Esophagus (tissue), 2 donors: ENCODE results near the gene FBXL19. TPM values are rescaled to one million over a fixed set of nuclear protein-coding genes. Genes with fewer than 3 reads are reported as not detected.
A peak's percentile ranks its signal among the peaks of the same experiment; 100 is the strongest.

ENCODE experiments used
- H3K27ac ChIP-seq, 2 donors: one replicate each; pipeline ENCODE4 v1.5.1; 2013; ENCODE audit warnings: low read depth in 2 of 2, mild to moderate bottlenecking in 2 of 2, inconsistent platforms in 1 of 2, low read length in 1 of 2, moderate library complexity in 1 of 2
- H3K27me3 ChIP-seq, 2 donors: one replicate each; pipeline ENCODE4 v1.6.1; 2013; ENCODE audit warnings: low read length in 2 of 2, control low read depth in 1 of 2, mild to moderate bottlenecking in 1 of 2; ENCODE audit not compliant: insufficient read depth in 2 of 2, control insufficient read depth in 1 of 2
- H3K36me3 ChIP-seq, 2 donors: one replicate each; pipeline ENCODE4 v1.6.1; 2013; ENCODE audit warnings: low read length in 1 of 2; ENCODE audit not compliant: control insufficient read depth in 2 of 2, insufficient read depth in 2 of 2
- H3K4me1 ChIP-seq, 2 donors: one replicate each; pipeline ENCODE4 v1.6.1; 2013; ENCODE audit warnings: low read length in 1 of 2; ENCODE audit not compliant: control insufficient read depth in 2 of 2, insufficient read depth in 2 of 2
- H3K4me3 ChIP-seq, 2 donors: one replicate each; pipeline ENCODE4 v1.5.1; 2013; ENCODE audit warnings: low read length in 2 of 2, mild to moderate bottlenecking in 2 of 2, low read depth in 1 of 2, moderate library complexity in 1 of 2
- H3K9me3 ChIP-seq, 2 donors: one replicate each; pipeline ENCODE4 v1.6.1; 2013; ENCODE audit warnings: mild to moderate bottlenecking in 2 of 2, low read depth in 1 of 2, low read length in 1 of 2, moderate library complexity in 1 of 2; ENCODE audit not compliant: control insufficient read depth in 2 of 2, insufficient read depth in 1 of 2
- WGBS, 2 donors: extraction: QIAGEN DNeasy Blood & Tissue Kit; methylation state at CpG; one replicate each; pipeline ENCODE4 v1.1.7; 2013; 5-methylcytosine and 5-hydroxymethylcytosine counted together
- polyA plus RNA-seq, 2 donors: library from polyadenylated mRNA; stranded (reverse); fragments of 200-250 nt; gene quantifications; one replicate each; pipeline ENCODE4 v1.2.3, GENCODE V29; 2013
- donor health status: healthy with polysubstance abuse.
- donor health status: Bipolar disorder and iron deficiency.

FBXL19 gene
- polyA plus RNA-seq, 2 donors = 10.7 to 35.6 TPM

DNA sequence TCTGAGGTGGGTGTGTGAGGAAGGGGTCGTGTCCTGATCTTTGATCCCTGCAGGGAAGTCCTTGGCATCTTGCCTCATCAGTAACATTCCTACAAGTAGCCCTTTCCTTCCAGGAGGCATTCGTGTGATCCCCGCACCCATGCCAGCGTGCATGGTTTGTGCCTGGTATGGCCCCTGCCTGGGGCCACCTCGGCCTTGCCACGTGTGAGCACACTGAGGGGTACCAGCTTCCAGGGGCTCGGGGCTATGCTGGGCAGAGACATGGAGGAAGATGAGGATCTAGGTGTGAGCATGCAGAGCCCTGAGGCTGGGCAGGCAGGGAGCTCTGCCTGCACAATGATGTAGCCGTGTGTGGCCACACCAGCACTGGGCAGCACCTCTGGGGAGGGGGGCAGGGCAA is 67.7 kb downstream of the FBXL19 start:
- Histone ChIP-seq H3K36me3 (peaks cover 0 to 7% of the 10 kb centered on the region in 2 donors), H3K9me3 (no peaks in the 10 kb centered on the region), H3K4me1 (no peaks in the 10 kb centered on the region), H3K4me3 (no peak overlapping the region), H3K27me3 (no peaks in the 10 kb centered on the region), H3K27ac (no peak overlapping the region)
- WGBS, 2 donors = 73 to 77% methylated on average over 8 of the region's 8 CpGs

DNA sequence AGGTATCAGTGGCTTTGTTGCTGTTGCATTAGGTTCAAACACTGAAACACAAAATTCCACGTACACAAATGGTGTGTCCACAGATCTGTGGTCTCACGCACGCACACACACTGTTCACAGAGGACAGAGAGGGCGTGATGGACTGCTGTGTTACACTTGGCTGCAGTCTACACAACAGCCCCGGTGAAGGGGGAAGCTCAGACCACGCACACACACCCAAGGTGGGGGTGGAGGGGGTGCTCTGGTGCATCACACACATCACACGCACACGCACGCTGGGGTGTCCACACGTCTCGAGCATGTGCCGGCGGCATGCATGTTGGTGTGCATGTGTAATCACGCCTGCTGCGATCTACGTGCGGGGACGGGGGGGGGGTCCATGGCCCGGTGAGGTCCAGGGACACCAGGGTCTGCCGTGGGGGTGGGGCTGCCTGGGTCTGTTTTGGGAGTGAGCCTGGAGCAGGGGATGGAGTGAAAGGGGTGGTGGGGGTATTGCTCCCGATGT is 69.0 kb downstream of the FBXL19 start:
- H3K4me1 ChIP-seq = peaks cover 0 to 4% of the 10 kb centered on the region in 2 donors
- H3K9me3 ChIP-seq = no peaks in the 10 kb centered on the region
- 85 to 86% methylated on average over 21 of the region's 21 CpGs for WGBS, 2 donors
- H3K36me3 ChIP-seq = peaks cover 0 to 7% of the 10 kb centered on the region in 2 donors
- no peak overlapping the region for H3K27ac ChIP-seq
- H3K4me3 ChIP-seq = no peak overlapping the region
- no peaks in the 10 kb centered on the region for H3K27me3 ChIP-seq

DNA sequence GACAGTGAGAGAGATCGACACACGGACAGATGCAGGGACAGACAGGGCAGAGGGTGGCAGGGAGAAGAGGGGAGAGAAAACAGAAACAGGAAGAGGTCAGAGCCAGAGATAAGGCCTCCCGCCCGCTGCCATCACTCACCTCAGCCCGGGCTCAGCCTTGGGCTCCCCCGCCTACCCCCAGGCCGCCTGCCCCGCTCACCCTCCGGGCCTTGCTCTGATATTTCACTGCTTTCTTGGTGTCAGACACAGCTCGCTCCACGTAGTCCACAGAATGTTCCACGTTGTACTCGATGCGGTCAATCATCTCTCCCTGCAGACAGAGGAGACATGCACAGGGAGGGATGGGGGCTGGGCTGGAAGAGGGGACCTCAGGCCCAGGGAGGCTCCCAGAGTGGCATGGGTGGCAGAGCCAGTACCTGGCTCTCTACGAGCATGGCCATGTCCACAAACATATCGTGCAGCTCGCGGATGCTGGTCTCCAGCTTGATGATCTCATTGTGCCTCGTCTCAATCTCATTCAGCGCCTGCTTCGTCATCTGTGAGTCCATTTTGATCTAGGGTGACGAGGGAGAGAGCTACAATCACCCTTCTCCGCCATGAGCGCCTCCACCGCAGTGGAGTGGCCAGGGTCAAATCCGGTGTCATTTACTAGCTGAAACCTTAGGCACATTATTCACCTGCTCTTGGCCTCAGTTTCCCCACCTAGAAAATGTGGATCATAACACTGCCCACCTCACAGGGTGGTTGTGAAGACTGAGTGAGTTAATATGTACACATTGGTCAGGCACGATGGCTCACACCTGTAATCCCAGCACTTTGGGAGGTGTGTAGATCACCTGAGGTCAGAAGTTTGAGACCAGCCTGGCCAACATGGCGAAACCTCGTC is 69.8 kb downstream of the FBXL19 start:
- WGBS, 2 donors = 80 to 84% methylated on average over 28 to 29 of the region's 29 CpGs

DNA sequence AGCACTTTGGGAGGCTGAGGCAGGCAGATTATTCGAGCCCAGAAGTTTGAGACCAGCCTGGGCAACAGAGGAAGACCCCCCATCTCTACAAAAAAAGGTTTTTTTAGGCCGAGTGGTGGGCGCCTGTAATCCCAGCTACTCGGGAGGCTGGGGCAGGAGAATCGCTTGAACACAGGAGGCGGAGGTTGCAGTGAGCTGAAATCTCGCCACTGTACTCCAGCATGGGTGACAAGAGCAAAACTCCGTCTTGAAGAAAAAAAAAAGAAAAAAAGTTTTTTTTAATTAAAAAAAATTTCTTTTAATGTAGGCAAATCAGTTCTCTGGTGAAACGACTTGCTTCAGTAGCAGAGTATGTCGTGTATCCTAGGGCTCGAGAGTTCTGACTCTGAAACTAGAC is 72.6 kb downstream of the FBXL19 start:
- peaks cover 2 to 11% of the 10 kb centered on the region in 2 donors for H3K4me1 ChIP-seq
- peak overlapping the region; percentile 47 to 75 for H3K27ac ChIP-seq
- no peak overlapping the region for H3K4me3 ChIP-seq
- WGBS, 2 donors = 80 to 84% methylated on average over 11 of the region's 11 CpGs
- no peaks in the 10 kb centered on the region for H3K9me3 ChIP-seq
- no peaks in the 10 kb centered on the region for H3K36me3 ChIP-seq
- no peaks in the 10 kb centered on the region for H3K27me3 ChIP-seq

More for the DNA sequence above, 69.8 kb downstream of the FBXL19 start:
- H3K27me3 ChIP-seq = no peaks in the 10 kb centered on the region
- no peaks in the 10 kb centered on the region for H3K9me3 ChIP-seq
- H3K4me3 ChIP-seq = no peak overlapping the region
- peaks cover 2 to 11% of the 10 kb centered on the region in 2 donors for H3K4me1 ChIP-seq
- no peak overlapping the region for H3K27ac ChIP-seq
- peaks cover 0 to 2% of the 10 kb centered on the region in 2 donors for H3K36me3 ChIP-seq

DNA sequence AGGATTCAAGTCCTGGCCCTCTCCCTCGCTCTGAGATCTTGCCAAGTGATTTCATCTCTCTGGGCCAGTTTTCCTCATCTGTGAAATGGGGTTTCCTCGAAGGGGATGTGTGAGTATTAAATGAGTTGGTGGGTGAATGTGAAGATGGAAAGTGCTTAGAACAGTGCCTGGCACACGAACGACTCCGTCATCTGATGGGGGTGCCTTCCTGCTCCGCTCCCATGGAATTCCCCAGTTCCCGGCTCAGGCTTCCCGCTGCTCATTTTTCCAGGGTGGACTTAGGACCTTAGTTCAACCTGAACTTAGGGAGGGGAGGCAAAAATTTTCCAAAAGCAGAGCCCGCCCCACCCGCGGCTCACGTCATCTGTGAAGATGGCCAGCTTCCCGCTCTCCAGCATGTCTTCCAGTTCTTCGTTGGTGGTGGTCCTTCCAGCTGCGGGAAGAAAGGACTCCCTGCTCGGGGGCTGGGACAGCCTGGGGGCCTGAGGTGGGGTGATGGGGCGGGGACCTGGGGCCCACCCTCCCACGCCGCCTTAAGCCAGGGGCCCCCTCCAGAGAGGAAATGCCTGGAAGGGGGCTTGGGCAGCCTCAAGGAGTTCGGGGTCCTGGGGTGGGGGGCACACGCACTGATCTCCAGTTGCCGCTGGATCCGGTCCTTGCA is 73.1 kb downstream of the FBXL19 start:
- 13 to 22% methylated on average over 23 of the region's 23 CpGs for WGBS, 2 donors
- H3K4me3 ChIP-seq = peak overlapping the region; percentile 49 to 56

GRCh38 chr16:30996985-30997724 is 73.8 kb downstream of the FBXL19 start:
- Histone ChIP-seq H3K36me3 (no peaks in the 10 kb centered on the region), H3K9me3 (no peaks in the 10 kb centered on the region), H3K4me3 (peak overlapping the region; percentile 49 to 56), H3K27me3 (no peaks in the 10 kb centered on the region), H3K4me1 (peaks cover 5 to 20% of the 10 kb centered on the region in 2 donors), H3K27ac (peak overlapping the region; percentile 75 to 82)
- WGBS, 2 donors = 2 to 4% methylated on average over 44 to 60 of the region's 60 CpGs

More for the DNA sequence above, 73.1 kb downstream of the FBXL19 start:
- Histone ChIP-seq H3K27me3 (no peaks in the 10 kb centered on the region), H3K27ac (peak overlapping the region; percentile 75 to 81), H3K9me3 (no peaks in the 10 kb centered on the region), H3K36me3 (no peaks in the 10 kb centered on the region), H3K4me1 (peaks cover 2 to 14% of the 10 kb centered on the region in 2 donors)

DNA sequence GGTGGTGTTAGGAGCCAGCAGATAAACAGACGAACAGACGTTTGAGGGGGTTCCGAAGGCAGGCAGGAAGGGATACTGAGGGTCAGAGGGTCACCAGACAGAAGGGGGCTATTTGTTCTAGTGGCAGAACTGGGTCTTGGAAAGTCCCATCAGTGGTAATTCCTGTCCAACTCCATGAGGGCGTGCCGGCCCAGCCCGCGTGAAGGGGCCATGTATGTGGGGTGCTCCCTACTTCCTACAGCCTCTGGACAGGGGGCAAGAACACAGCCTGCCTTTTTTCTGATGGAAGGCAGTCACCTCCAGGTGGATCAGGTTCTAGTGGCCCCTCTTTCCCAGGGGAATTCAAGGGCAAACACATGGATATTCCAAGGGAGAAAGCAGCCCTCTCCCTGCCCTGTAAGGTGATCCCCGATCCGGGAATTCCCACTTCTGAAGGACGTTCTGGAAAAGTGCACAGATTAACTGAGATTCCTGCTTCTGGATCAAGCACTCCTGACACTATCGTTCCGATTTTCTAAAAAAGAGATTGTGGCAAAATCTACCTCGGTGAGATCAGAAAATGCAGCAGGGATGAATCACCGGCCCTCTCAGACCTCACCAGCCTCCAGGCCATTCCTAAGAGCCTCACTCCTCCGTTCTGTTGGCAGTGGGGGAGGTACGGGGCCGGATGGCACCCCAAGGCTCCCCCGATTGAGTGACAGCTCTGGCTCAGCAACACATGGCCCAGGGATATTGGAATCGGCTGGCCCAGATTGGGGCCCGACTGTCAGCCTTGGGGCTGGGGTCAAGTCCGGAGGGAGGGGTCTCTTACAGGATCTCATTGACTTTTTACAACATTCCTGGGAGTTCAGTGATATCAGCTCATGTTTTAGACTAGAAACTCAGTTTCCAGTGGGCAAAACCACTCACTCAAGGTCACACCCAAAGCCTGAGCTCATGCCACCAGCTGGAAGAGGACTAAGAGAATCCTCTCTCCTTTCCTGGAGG is 74.6 kb downstream of the FBXL19 start:
- H3K4me3 ChIP-seq = peak overlapping the region; percentile 49 to 56

More for the DNA sequence above, 74.6 kb downstream of the FBXL19 start:
- H3K4me1 ChIP-seq = peaks cover 6 to 26% of the 10 kb centered on the region in 2 donors
- no peaks in the 10 kb centered on the region for H3K9me3 ChIP-seq
- H3K27ac ChIP-seq = peak overlapping the region; percentile 66 to 82
- no peaks in the 10 kb centered on the region for H3K36me3 ChIP-seq
- WGBS, 2 donors = 39 to 53% methylated on average over 21 of the region's 21 CpGs
- no peaks in the 10 kb centered on the region for H3K27me3 ChIP-seq
